LNCaP clone FGC (cell line): ENCODE data around the gene SLC25A14.
A peak's percentile ranks its signal among the peaks of the same experiment; 100 is the strongest.

Experiments
- DNase-seq: peaks from one replicate; pipeline ENCODE4 v3.0.0-alpha.2; 2011; ENCODE audit warnings: low read depth
- H3K4me3 ChIP-seq: 2 replicates; pipeline ENCODE4 v1.5.1; 2011; ENCODE audit warnings: mild to moderate bottlenecking, low read depth, low read length, control low read depth
- TF ChIP-seq, protein P1 (sequence below): IDR thresholded peaks from 2 replicates; pipeline ENCODE4 v1.5.1; 2012; ENCODE audit warnings: mild to moderate bottlenecking; ENCODE audit not compliant: control insufficient read depth, insufficient read depth; ENCODE audit errors: extremely low read depth

The SLC25A14 gene

DNA sequence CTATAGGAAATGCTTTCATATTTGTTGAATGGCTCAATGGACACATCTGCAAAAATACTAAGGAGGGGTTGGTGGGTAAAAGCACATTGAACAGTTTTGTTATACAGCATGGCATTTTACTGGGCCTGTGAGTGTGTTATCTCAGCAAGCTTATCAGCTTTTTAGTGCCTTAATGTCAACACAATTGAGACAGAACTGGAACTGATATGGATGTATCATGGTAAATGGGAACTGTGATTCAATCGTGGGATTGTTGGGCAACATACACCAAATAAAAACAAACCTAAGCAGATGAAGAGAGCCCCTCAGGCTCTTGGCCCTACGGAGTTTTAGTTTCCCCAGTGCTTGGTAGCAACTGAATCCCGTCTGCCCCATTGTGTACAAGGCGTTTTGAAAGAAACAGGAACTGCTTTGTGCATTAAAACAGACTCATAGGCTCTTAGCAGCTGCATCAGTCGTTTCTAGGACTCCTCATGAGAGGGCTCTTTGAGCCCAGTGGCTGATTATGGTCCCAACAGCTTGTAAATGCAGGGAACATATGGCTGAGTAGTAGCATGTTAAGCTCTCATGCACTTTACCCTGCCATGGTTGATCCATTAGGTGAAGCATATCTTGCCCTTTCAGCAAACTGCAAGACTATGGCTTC, 38.4 kb downstream of the SLC25A14 start:
- H3K4me3 ChIP-seq = no peak overlapping the region
- no peak for DNase-seq
- TF ChIP-seq, protein P1, sequence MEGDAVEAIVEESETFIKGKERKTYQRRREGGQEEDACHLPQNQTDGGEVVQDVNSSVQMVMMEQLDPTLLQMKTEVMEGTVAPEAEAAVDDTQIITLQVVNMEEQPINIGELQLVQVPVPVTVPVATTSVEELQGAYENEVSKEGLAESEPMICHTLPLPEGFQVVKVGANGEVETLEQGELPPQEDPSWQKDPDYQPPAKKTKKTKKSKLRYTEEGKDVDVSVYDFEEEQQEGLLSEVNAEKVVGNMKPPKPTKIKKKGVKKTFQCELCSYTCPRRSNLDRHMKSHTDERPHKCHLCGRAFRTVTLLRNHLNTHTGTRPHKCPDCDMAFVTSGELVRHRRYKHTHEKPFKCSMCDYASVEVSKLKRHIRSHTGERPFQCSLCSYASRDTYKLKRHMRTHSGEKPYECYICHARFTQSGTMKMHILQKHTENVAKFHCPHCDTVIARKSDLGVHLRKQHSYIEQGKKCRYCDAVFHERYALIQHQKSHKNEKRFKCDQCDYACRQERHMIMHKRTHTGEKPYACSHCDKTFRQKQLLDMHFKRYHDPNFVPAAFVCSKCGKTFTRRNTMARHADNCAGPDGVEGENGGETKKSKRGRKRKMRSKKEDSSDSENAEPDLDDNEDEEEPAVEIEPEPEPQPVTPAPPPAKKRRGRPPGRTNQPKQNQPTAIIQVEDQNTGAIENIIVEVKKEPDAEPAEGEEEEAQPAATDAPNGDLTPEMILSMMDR = no peak

DNA sequence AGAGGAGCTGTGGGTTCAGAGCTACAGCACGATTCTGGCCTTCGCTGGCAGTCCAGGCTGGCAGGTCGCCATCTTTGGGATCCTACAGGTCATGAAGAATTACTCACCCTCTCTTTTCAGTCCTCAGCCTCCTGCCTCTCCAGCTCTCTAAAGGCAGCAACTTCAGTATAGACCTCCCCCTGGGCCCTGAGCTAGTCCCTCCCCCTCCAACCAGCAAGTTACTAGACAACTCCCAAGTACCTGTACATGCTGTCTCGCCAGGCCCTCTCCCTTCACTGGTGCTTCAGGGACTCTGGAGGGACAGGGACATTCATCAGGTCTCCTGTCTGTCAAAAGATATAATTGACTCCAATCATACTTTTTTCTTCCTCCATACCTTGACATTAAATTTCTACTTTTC, 45.8 kb downstream of the SLC25A14 start, which contains the start of gene GPR119:
Gene GPR119 (minus strand): TSS at position 155 of the 400 bp plus-strand sequence. CDS start 227 bp downstream, outside the sequence.
- TF ChIP-seq, protein P1 = no peak
- no peak within 1 kb of the TSS for H3K4me3 ChIP-seq
- DNase-seq = no peak

DNA sequence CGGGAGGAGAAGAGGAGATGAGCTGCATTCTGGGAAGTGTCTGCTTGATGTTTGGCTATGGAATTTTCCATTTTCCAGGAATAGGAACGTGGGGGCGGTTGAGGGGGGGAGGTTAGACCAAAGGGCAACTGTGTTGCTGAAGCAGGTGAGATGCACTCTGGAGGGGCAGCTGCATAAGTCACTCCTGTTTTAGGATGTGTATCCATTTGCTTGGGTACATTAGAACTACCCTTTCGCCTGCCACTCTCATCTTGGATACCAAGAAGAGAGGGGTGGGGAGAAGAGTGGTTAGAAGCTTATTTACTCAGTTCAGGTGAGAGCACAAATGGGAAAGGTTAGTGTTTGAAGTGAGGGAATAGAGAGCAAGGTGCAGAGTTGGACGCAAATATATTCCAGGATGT, 46.7 kb downstream of the SLC25A14 start:
- DNase-seq = no peak
- H3K4me3 ChIP-seq = no peak overlapping the region
- TF ChIP-seq, protein P1 = no peak

DNA sequence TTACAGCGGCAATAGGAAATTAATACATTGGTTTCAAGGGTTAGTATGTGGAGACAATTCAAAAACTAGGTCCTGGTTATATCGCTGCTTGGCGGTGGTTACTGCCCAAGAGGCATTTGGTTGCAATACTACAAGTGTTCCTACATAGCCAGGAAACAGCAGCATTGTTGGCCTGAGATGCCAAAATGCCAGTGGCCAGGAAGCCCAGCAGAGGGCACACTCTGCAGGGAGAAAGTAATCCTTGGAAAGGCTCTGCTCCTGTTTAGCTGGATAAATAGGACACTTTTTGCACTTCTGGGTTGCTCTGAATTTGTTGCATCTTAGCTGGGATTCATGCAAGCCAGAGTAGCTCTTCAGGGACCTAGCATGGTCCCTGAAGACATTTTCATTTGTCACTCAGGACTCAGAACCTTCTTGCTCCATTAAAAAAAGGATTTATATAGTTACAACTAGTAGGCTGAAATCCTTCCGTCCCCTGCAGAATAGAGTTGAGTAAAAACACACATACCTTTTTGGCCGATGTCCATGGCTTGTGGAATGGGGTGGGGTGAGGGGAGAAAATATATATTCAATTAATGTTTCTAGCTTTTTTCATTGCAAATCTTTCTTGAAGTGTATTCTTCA, 53.8 kb downstream of the SLC25A14 start:
- DNase-seq = peak; percentile 33
- TF ChIP-seq, protein P1 = peak; percentile 83

DNA sequence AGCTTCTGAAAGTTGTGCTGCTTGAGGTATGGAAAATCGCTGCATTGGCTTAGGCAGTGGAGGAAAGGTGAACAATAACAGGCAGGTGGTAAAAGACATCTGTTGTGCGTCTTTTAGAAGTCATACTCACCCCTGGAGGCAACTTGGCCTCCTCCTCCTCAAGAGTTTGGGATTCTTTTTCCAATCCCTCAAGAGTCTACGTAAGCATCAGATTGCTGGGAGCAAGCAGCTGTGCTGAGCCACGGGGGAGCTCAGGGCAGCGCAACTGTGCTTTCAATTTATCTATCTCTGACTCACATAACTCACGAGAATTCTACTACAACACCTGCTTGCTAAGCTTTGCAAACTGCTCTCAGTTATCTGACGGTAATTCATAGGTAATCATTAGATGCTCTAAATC, 55.6 kb downstream of the SLC25A14 start:
- TF ChIP-seq, protein P1 = no peak

More for the DNA sequence above, 53.8 kb downstream of the SLC25A14 start:
- no peak overlapping the region for H3K4me3 ChIP-seq

DNA sequence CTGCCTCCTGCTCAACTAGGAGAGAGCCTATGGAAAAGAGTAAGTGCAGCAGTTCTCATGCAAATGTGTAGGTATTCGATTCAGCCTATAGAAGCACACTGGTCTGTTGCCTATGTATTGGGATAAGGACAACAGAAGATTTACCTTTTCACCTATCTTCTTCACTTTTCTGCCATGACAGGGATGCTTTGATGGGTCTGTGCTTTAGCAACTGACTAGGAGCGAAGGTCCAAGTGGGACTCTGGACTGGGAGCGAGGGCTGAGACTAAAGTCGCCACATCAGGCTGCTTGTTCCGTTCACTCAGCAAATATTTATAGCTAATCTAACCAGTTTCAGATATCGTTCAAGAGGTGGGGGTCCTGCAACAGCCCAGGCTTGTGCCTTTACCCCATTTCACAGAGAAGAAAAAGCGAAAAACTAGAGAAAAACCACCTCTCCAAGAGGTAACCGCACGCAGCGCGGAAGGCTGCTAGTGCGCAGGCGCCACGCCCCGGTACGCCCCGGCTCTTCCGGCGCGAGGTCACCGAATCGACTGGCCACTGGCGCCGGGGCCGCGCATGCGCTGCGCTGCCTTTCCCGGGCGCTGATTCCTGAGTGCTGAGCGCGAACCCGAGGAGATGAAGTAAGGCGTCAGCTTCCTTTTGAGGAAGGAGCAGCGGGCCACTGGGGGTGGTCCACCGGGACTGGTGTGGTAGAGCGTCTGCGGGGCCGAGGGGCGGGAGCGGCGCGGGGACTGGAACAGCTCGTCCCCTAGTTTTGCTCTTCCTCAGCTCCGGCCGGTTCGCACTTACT, 61.9 kb downstream of the SLC25A14 start, which contains the start of gene RBMX2:
Gene RBMX2 (plus strand): TSS at position 573 of the 793 bp plus-strand sequence. CDS start 46 bp downstream, at position 619.
- peak within 1 kb of the TSS; percentile 78 for H3K4me3 ChIP-seq
- peak; percentile 13 for DNase-seq
- TF ChIP-seq, protein P1 = no peak

More for the DNA sequence above, 55.6 kb downstream of the SLC25A14 start:
- DNase-seq = no peak
- no peak overlapping the region for H3K4me3 ChIP-seq
